NCI-H146 treated with DMSO at 0.1 percent for 48 hours (cell line): ENCODE measurements around the gene CCNL1.
A peak's percentile ranks its signal among the peaks of the same experiment; 100 is the strongest.
"Not testable (repeated sequence)": the region's sequence is repeated elsewhere in the genome, so short reads cannot be mapped to it uniquely, and the experiment has no call there.

Experiments used
- DNase-seq: peaks from one replicate; lab custom pipeline; 2025; ENCODE audit not compliant: unreplicated experiment; lab: John Stamatoyannopoulos, UW

CCNL1 gene

GRCh38 chr3:157159762-157160657, at the start of gene CCNL1:
CCNL1 (minus strand) TSS chr3:157160147; CDS start chr3:157160094, 53 bp downstream.
- peak; percentile 96 for DNase-seq

- DNase-seq: no peak
Measured at GRCh38 chr3:157204880-157205279, 44.9 kb upstream of the CCNL1 start.

GRCh38 chr3:157204431-157204830, 44.5 kb upstream of the CCNL1 start:
- DNase-seq: no peak

GRCh38 chr3:157201648-157202278, 41.8 kb upstream of the CCNL1 start:
- DNase-seq: peak; percentile 77

GRCh38 chr3:157199841-157200240, 39.9 kb upstream of the CCNL1 start:
- no peak for DNase-seq

- DNase-seq: no peak
Measured at GRCh38 chr3:157195965-157196364, 36.0 kb upstream of the CCNL1 start.

- DNase-seq: not testable (repeated sequence)
Measured at GRCh38 chr3:157191149-157191548, 31.2 kb upstream of the CCNL1 start.

GRCh38 chr3:157190380-157190872, 30.5 kb upstream of the CCNL1 start:
- DNase-seq: peak; percentile 24

GRCh38 chr3:157188391-157188790, 28.4 kb upstream of the CCNL1 start:
- DNase-seq: no peak

- DNase-seq: no peak
Measured at GRCh38 chr3:157182879-157183278, 22.9 kb upstream of the CCNL1 start.

GRCh38 chr3:157180262-157180661, 20.3 kb upstream of the CCNL1 start:
- no peak for DNase-seq

GRCh38 chr3:157179365-157179803, 19.4 kb upstream of the CCNL1 start:
- no peak for DNase-seq

- DNase-seq: not testable (repeated sequence)
Measured at GRCh38 chr3:157178503-157179364, 18.8 kb upstream of the CCNL1 start.

GRCh38 chr3:157177801-157178453, 18.0 kb upstream of the CCNL1 start:
- DNase-seq: not testable (repeated sequence)

- no peak for DNase-seq
Measured at GRCh38 chr3:157176934-157177333, 17.0 kb upstream of the CCNL1 start.

- no peak for DNase-seq
Measured at GRCh38 chr3:157175691-157176507, 16.0 kb upstream of the CCNL1 start.

GRCh38 chr3:157174649-157175498, 14.9 kb upstream of the CCNL1 start:
- DNase-seq: peak; percentile 100

- DNase-seq: peak; percentile 87
Measured at GRCh38 chr3:157174290-157174648, 14.3 kb upstream of the CCNL1 start.

GRCh38 chr3:157173343-157173742, 13.4 kb upstream of the CCNL1 start:
- not testable (repeated sequence) for DNase-seq
